H1 (cell line): ENCODE results near the gene ATP13A3. TPM values are rescaled to one million over a fixed set of nuclear protein-coding genes. Genes with fewer than 3 reads are reported as not detected.

Experiments used
- ASH2L ChIP-seq: fragments of 200-600, 300-600 bp; sonication (generic); IDR thresholded peaks from one replicate; pipeline ENCODE4 v1.7.1; 2017; ENCODE audit warnings: low read length
- BCL11A ChIP-seq, 2 experiments: IDR thresholded peaks; one replicate each; pipeline ENCODE4 v1.6.1; 2011; ENCODE audit warnings: low read depth in 2 of 2, low read length in 2 of 2, mild to moderate bottlenecking in 2 of 2
- CBX5 ChIP-seq: fragments of 300-800, 300-1000 bp; sonication (generic); IDR thresholded peaks from 2 replicates; pipeline ENCODE4 v1.7.1; 2016; ENCODE audit warnings: antibody characterized with exemption, low read length, low read depth
- CBX8 ChIP-seq: fragments of 300-800, 300-1000 bp; sonication (generic); IDR thresholded peaks from 2 replicates; pipeline ENCODE4 v1.7.1; 2016; ENCODE audit warnings: low read depth, low read length, borderline replicate concordance
- CHD1 ChIP-seq: IDR thresholded peaks from 2 replicates; pipeline ENCODE4 v1.6.1; 2012; ENCODE audit warnings: low read depth, low read length, improper control_type of control experiment
- CHD2 ChIP-seq: IDR thresholded peaks from 2 replicates; pipeline ENCODE4 v1.6.1; 2012; ENCODE audit warnings: low read length, improper control_type of control experiment
- CREB1 ChIP-seq: IDR thresholded peaks from 2 replicates; pipeline ENCODE4 v1.6.1; 2012; ENCODE audit warnings: inconsistent platforms
- EGR1 ChIP-seq: IDR thresholded peaks from 2 replicates; pipeline ENCODE4 v1.6.1; 2011; ENCODE audit warnings: low read depth, low read length, borderline replicate concordance
- GTF2F1 ChIP-seq: IDR thresholded peaks from 2 replicates; pipeline ENCODE4 v1.6.1; 2012; ENCODE audit warnings: low read depth, low read length, improper control_type of control experiment, borderline replicate concordance
- KDM4A ChIP-seq: IDR thresholded peaks from one replicate; pipeline ENCODE4 v1.7.1; 2012; ENCODE audit warnings: low read depth, mild to moderate bottlenecking, moderate library complexity, low read length, inconsistent platforms; ENCODE audit not compliant: severe bottlenecking
- KDM5A ChIP-seq: fragments of 200-600 bp; IDR thresholded peaks from 2 replicates; pipeline ENCODE4 v1.7.1; 2012; ENCODE audit warnings: mild to moderate bottlenecking, low read length, inconsistent platforms, mixed read lengths
- MAFK ChIP-seq: IDR thresholded peaks from 2 replicates; pipeline ENCODE4 v1.6.1; 2012; ENCODE audit warnings: low read depth, mild to moderate bottlenecking, improper control_type of control experiment, low read length
- POLR2A ChIP-seq, 2 experiments: IDR thresholded peaks; 1 replicate in 1 of 2; 2 replicates in 1 of 2; pipeline ENCODE4 v1.6.1; 2011; ENCODE audit warnings: low read depth in 2 of 2, low read length in 2 of 2, mild to moderate bottlenecking in 2 of 2; ENCODE audit errors: control extremely low read depth in 1 of 2
- RBBP5 ChIP-seq: IDR thresholded peaks from 2 replicates; pipeline ENCODE4 v1.7.1; 2012; ENCODE audit warnings: low read depth, mild to moderate bottlenecking, inconsistent platforms, low read length, moderate library complexity, borderline replicate concordance
- RFX5 ChIP-seq: IDR thresholded peaks from 2 replicates; pipeline ENCODE4 v1.6.1; 2011; ENCODE audit warnings: low read depth, low read length, improper control_type of control experiment, borderline replicate concordance
- SIN3A ChIP-seq, 2 experiments: IDR thresholded peaks in 1 of 2; conservative IDR thresholded peaks in 1 of 2; 2 replicates each; pipeline ENCODE4 v1.6.1; 2011 to 2012; ENCODE audit warnings: low read length in 2 of 2, improper control_type of control experiment in 1 of 2, low read depth in 1 of 2, mild to moderate bottlenecking in 1 of 2
- SP4 ChIP-seq: IDR thresholded peaks from 2 replicates; pipeline ENCODE4 v1.6.1; 2012; ENCODE audit warnings: low read length, inconsistent platforms
- SRF ChIP-seq: IDR thresholded peaks from 2 replicates; pipeline ENCODE4 v1.6.1; 2011; ENCODE audit warnings: mild to moderate bottlenecking, low read depth, low read length, moderate library complexity
- TAF1 ChIP-seq: IDR thresholded peaks from 2 replicates; pipeline ENCODE4 v1.6.1; 2011; ENCODE audit warnings: mild to moderate bottlenecking, low read depth, low read length
- TAF7 ChIP-seq: optimal IDR thresholded peaks from 2 replicates; pipeline ENCODE3; 2011; ENCODE audit warnings: low read depth, mild to moderate bottlenecking, inconsistent platforms, low read length, moderate library complexity, borderline replicate concordance
- YY1 ChIP-seq: IDR thresholded peaks from 2 replicates; pipeline ENCODE4 v1.6.1; 2011; ENCODE audit warnings: low read depth, mild to moderate bottlenecking, low read length
- polyA plus RNA-seq, 7 experiments: library from polyadenylated mRNA; depleted of rRNA in 3 of 7; stranded (reverse) in 5 of 7; unstranded in 2 of 7; fragments of >200 nt in 5 of 7; fragments of 200-250 nt in 2 of 7; gene quantifications; 1 replicate in 5 of 7; 2 replicates in 1 of 7; 4 replicates in 1 of 7; pipeline versions ENCODE4 v1.2.1 to v1.2.3, GENCODE V29; 2011 to 2013; ENCODE audit warnings: missing spikeins in 2 of 7, mixed read lengths in 2 of 7
- total RNA-seq: library from RNA; stranded (reverse); fragmentation: NEBNext Ultra II Directional; extraction: Animal tissue kit (Norgen Biotek cat#: 25700); gene quantifications from 2 replicates; pipeline ENCODE4 v1.2.1, GENCODE V29; 2021
- TF ChIP-seq, protein P1 (sequence below): IDR thresholded peaks from 2 replicates; pipeline ENCODE4 v1.6.1; 2012; ENCODE audit warnings: inconsistent platforms
- TF ChIP-seq, protein P2 (sequence below), 3 experiments: IDR thresholded peaks; 1 replicate in 2 of 3; 2 replicates in 1 of 3; pipeline versions ENCODE4 v1.5.1 to v1.6.1; 2011; ENCODE audit warnings: low read length in 3 of 3, mild to moderate bottlenecking in 3 of 3, inconsistent platforms in 2 of 3, low read depth in 1 of 3, moderate library complexity in 1 of 3; ENCODE audit not compliant: insufficient read depth in 1 of 3; ENCODE audit errors: control extremely low read depth in 1 of 3

The ATP13A3 gene
- total and polyA plus RNA-seq, 2 of the 8 experiments (the other 6 are each of a cell fraction or from before 2014, with no cell fraction given), result 18.6 to 92.2 TPM

GRCh38 chr3:194486540-194487288, at the start of gene ATP13A3 (continued):
- no peak for TF ChIP-seq KDM5A
- TF ChIP-seq CREB1, result peak; percentile 71
- peak; percentile 86 to 88 for TF ChIP-seq POLR2A (IDR thresholded peaks at IDR 0.05; ENCODE audit: control extremely low read depth in 1 of 2, low read depth in 2 of 2, low read length in 2 of 2)
- TF ChIP-seq GTF2F1, result no peak
- TF ChIP-seq RBBP5, result no peak; the same call in 1 of the 2 replicates
- no peak for TF ChIP-seq CHD2
- no peak for TF ChIP-seq ASH2L
- no peak for TF ChIP-seq CHD1
- TF ChIP-seq, protein P1, sequence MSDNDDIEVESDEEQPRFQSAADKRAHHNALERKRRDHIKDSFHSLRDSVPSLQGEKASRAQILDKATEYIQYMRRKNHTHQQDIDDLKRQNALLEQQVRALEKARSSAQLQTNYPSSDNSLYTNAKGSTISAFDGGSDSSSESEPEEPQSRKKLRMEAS, result peak; percentile 44; the same call in 1 of the 2 replicates
- peak; percentile 46 for TF ChIP-seq TAF7
- no peak for TF ChIP-seq SRF
- TF ChIP-seq SP4, result no peak
- TF ChIP-seq, protein P2, sequence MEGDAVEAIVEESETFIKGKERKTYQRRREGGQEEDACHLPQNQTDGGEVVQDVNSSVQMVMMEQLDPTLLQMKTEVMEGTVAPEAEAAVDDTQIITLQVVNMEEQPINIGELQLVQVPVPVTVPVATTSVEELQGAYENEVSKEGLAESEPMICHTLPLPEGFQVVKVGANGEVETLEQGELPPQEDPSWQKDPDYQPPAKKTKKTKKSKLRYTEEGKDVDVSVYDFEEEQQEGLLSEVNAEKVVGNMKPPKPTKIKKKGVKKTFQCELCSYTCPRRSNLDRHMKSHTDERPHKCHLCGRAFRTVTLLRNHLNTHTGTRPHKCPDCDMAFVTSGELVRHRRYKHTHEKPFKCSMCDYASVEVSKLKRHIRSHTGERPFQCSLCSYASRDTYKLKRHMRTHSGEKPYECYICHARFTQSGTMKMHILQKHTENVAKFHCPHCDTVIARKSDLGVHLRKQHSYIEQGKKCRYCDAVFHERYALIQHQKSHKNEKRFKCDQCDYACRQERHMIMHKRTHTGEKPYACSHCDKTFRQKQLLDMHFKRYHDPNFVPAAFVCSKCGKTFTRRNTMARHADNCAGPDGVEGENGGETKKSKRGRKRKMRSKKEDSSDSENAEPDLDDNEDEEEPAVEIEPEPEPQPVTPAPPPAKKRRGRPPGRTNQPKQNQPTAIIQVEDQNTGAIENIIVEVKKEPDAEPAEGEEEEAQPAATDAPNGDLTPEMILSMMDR (IDR thresholded peaks at IDR 0.05; ENCODE audit: control extremely low read depth in 1 of 3, insufficient read depth in 1 of 3, low read depth in 1 of 3, low read length in 3 of 3), result no peak
- no peak for TF ChIP-seq RFX5
- no peak for TF ChIP-seq MAFK
- TF ChIP-seq TAF1, result peak; percentile 67
- peak; percentile 22 for TF ChIP-seq KDM4A
- TF ChIP-seq BCL11A (IDR thresholded peaks at IDR 0.05; ENCODE audit: low read depth in 2 of 2, low read length in 2 of 2), result no peak
- 0 out of 4 replicates have a peak, but pooled peaks of 1 of the 2 experiments have one; percentile 32 for TF ChIP-seq SIN3A (conservative IDR thresholded peaks at IDR 0.05 in 1 of 2, IDR thresholded peaks at IDR 0.05 in 1 of 2; ENCODE audit: low read depth in 1 of 2, low read length in 2 of 2)
- no peak for TF ChIP-seq CBX8
- peak; percentile 30; the same call in 1 of the 2 replicates for TF ChIP-seq EGR1
- TF ChIP-seq CBX5, result no peak
- no peak for TF ChIP-seq YY1
